ENCODE results near the gene NEDD4L.

- TF ChIP-seq REST (IDR thresholded peaks at IDR 0.05; ENCODE audit: insufficient read depth in 1 of 2, low read depth in 2 of 2, low read length in 1 of 2) (no peak), SIN3A (IDR thresholded peaks at IDR 0.05; ENCODE audit: borderline replicate concordance, insufficient read depth, low read depth, low read length) (no peak), CTCF (IDR thresholded peaks at IDR 0.05) (no peak)
Observed at GRCh38 chr18:58069721-58070292, 25.8 kb downstream of the NEDD4L start.
